DOHH2 (cell line): ENCODE results near the gene SAA2.

Experiments used
- H3F3A ChIP-seq: fragments of 200-600 bp; sonication (generic), shearing (Covaris generic); 2 replicates; pipeline ENCODE4 v1.6.0; 2016; ENCODE audit warnings: antibody characterized with exemption, mild to moderate bottlenecking; ENCODE audit not compliant: control insufficient read depth, insufficient read depth
- H3K27ac ChIP-seq: fragments of 200-600 bp; sonication (generic); 2 replicates; pipeline ENCODE4 v1.5.1; 2014; ENCODE audit warnings: low read depth, mild to moderate bottlenecking, low read length, moderate library complexity
- H3K27me3 ChIP-seq: fragments of 200-600 bp; sonication (generic); 2 replicates; pipeline ENCODE4 v1.6.1; 2014; ENCODE audit warnings: mild to moderate bottlenecking, low read length, mixed read lengths; ENCODE audit not compliant: control insufficient read depth
- H3K36me3 ChIP-seq: fragments of 200-600 bp; sonication (generic); 2 replicates; pipeline ENCODE4 v1.6.1; 2014; ENCODE audit warnings: mild to moderate bottlenecking, low read length, moderate library complexity, mixed read lengths; ENCODE audit not compliant: control insufficient read depth
- H3K4me1 ChIP-seq: fragments of 200-600 bp; sonication (generic); 2 replicates; pipeline ENCODE4 v1.6.1; 2014; ENCODE audit warnings: mild to moderate bottlenecking, low read length, mixed read lengths; ENCODE audit not compliant: control insufficient read depth
- H3K4me2 ChIP-seq: fragments of 200-600 bp; sonication (generic); 2 replicates; pipeline ENCODE4 v1.6.0; 2014; ENCODE audit warnings: mild to moderate bottlenecking, low read length, moderate library complexity
- H3K4me3 ChIP-seq: fragments of 200-600 bp; sonication (generic); 2 replicates; pipeline ENCODE4 v1.5.1; 2014; ENCODE audit warnings: mild to moderate bottlenecking, low read length, mixed read lengths
- H3K79me2 ChIP-seq: fragments of 200-600 bp; sonication (generic); 2 replicates; pipeline ENCODE4 v1.6.1; 2014; ENCODE audit warnings: mild to moderate bottlenecking, low read length, mixed read lengths; ENCODE audit not compliant: control insufficient read depth
- H3K9me2 ChIP-seq: fragments of 200-600 bp; sonication (generic); replicated peaks from 2 replicates; pipeline ENCODE4 v1.6.1; 2014; ENCODE audit warnings: mild to moderate bottlenecking, low read length, mixed read lengths; ENCODE audit not compliant: control insufficient read depth
- H3K9me3 ChIP-seq: fragments of 200-600 bp; sonication (generic); 2 replicates; pipeline ENCODE4 v1.6.1; 2014; ENCODE audit warnings: antibody characterized with exemption, low read length, mixed read lengths; ENCODE audit not compliant: control insufficient read depth, insufficient read depth
- H4K20me1 ChIP-seq: fragments of 200-600 bp; sonication (generic); 2 replicates; pipeline ENCODE4 v1.6.0; 2014; ENCODE audit warnings: low read depth, mild to moderate bottlenecking, antibody characterized with exemption, low read length, moderate library complexity; ENCODE audit not compliant: control insufficient read depth, insufficient read depth
- EZH2phosphoT487 ChIP-seq: fragments of 200-600 bp; sonication (generic); IDR thresholded peaks from 2 replicates; pipeline ENCODE4 v1.6.1; 2017; ENCODE audit warnings: borderline replicate concordance, mild to moderate bottlenecking, antibody characterized with exemption, low read length, moderate library complexity, mixed read lengths
- TF ChIP-seq, protein P1 (sequence below): fragments of 200-600 bp; sonication (generic); IDR thresholded peaks from one replicate; pipeline ENCODE4 v1.5.1; 2014; ENCODE audit warnings: antibody characterized with exemption, mild to moderate bottlenecking, low read depth, low read length; ENCODE audit not compliant: poor library complexity, severe bottlenecking

The SAA2 gene

DNA sequence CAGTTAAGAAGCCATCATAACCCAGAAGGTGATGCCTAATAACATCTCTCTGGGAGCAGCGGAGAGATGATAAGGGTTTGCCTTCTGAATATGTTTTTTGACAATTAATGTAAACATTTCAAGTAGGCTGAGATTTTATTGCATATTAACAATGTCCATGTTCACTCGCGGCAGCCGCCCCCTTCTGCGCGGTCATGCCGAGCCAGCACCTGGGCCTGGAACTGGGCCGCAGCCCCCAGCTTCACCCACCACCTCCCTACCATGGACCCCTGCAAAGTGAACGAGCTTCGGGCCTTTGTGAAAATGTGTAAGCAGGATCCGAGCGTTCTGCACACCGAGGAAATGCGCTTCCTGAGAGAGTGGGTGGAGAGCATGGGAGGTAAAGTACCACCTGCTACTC lies 13.3 kb upstream of the SAA2 start:
- no peak overlapping the region for H3K4me2 ChIP-seq
- no peaks in the 10 kb centered on the region for H3K9me3 ChIP-seq
- H3K27me3 ChIP-seq: peaks cover 26% of the 10 kb centered on the region
- H3K4me3 ChIP-seq: no peak overlapping the region
- no peaks in the 10 kb centered on the region for H4K20me1 ChIP-seq
- TF ChIP-seq, protein P1, sequence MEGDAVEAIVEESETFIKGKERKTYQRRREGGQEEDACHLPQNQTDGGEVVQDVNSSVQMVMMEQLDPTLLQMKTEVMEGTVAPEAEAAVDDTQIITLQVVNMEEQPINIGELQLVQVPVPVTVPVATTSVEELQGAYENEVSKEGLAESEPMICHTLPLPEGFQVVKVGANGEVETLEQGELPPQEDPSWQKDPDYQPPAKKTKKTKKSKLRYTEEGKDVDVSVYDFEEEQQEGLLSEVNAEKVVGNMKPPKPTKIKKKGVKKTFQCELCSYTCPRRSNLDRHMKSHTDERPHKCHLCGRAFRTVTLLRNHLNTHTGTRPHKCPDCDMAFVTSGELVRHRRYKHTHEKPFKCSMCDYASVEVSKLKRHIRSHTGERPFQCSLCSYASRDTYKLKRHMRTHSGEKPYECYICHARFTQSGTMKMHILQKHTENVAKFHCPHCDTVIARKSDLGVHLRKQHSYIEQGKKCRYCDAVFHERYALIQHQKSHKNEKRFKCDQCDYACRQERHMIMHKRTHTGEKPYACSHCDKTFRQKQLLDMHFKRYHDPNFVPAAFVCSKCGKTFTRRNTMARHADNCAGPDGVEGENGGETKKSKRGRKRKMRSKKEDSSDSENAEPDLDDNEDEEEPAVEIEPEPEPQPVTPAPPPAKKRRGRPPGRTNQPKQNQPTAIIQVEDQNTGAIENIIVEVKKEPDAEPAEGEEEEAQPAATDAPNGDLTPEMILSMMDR: no peak
- no peak for TF ChIP-seq EZH2phosphoT487
- no peaks in the 10 kb centered on the region for H3K9me2 ChIP-seq
- H3K36me3 ChIP-seq: no peaks in the 10 kb centered on the region
- no peaks in the 10 kb centered on the region for H3K4me1 ChIP-seq
- H3K79me2 ChIP-seq: no peaks in the 10 kb centered on the region
- H3K27ac ChIP-seq: no peak overlapping the region
- no peaks in the 10 kb centered on the region for H3F3A ChIP-seq

DNA sequence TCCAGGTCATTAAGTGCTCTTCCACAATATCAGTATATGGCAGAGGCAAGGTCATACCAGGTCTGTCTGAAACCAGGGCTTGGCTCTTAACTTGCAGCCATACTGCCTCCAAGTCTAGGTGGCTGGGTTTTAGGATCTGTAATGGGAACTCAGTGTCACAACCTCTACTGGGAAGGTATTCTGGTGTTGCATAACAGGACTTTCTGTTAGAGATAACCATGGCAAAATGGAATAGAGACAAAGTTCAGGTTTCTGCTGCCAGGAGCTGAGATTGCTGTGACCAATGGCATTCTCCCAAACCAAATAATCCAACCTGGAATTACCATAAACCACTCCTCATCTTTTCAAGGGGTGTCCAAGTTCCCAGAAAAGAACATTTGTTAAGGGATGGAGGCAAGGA lies 10.8 kb upstream of the SAA2 start:
- TF ChIP-seq, protein P1: no peak
- no peak for TF ChIP-seq EZH2phosphoT487

DNA sequence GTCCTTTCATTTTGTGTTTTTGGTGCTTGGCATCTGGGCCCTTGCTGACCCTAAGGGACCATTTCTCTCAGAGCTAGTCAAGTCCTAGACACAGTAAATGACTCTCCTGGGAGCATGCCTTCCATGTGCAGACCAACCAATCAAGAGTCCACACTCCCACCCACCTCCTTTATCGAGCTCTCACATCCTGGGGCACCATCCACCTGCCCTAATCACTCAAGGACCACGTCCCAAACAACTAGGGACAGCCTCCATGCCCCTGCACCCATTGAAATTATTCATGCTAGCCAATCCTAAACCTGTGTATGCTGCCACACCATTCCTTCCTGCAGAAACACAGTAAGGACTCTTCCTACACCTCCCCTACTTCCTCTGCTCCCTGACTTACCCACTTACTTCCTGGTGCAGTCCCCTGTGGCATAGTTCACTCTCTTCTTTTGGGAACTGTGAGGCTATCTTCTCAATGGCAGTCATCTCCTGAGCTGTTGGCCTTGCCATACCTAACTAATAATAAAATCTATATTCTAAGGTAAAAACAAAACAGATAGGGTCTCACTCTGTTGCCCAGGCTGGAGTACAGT lies 6.4 kb upstream of the SAA2 start:
- H3K4me3 ChIP-seq: no peak overlapping the region
- no peaks in the 10 kb centered on the region for H3K9me3 ChIP-seq
- H3K27me3 ChIP-seq: peaks cover 11% of the 10 kb centered on the region
- H3K4me2 ChIP-seq: no peak overlapping the region
- no peak for TF ChIP-seq EZH2phosphoT487
- TF ChIP-seq, protein P1: no peak
- no peaks in the 10 kb centered on the region for H3K9me2 ChIP-seq
- no peaks in the 10 kb centered on the region for H3K79me2 ChIP-seq
- H4K20me1 ChIP-seq: no peaks in the 10 kb centered on the region
- H3F3A ChIP-seq: no peaks in the 10 kb centered on the region
- no peaks in the 10 kb centered on the region for H3K4me1 ChIP-seq
- H3K36me3 ChIP-seq: no peaks in the 10 kb centered on the region
- H3K27ac ChIP-seq: no peak overlapping the region

More for the DNA sequence above, 10.8 kb upstream of the SAA2 start:
- Histone ChIP-seq H3K79me2 (no peaks in the 10 kb centered on the region), H3K27ac (no peak overlapping the region), H3K9me2 (no peaks in the 10 kb centered on the region), H4K20me1 (no peaks in the 10 kb centered on the region), H3K9me3 (no peaks in the 10 kb centered on the region), H3K36me3 (no peaks in the 10 kb centered on the region), H3K27me3 (peaks cover 20% of the 10 kb centered on the region), H3F3A (no peaks in the 10 kb centered on the region), H3K4me1 (no peaks in the 10 kb centered on the region), H3K4me3 (no peak overlapping the region), H3K4me2 (no peak overlapping the region)

DNA sequence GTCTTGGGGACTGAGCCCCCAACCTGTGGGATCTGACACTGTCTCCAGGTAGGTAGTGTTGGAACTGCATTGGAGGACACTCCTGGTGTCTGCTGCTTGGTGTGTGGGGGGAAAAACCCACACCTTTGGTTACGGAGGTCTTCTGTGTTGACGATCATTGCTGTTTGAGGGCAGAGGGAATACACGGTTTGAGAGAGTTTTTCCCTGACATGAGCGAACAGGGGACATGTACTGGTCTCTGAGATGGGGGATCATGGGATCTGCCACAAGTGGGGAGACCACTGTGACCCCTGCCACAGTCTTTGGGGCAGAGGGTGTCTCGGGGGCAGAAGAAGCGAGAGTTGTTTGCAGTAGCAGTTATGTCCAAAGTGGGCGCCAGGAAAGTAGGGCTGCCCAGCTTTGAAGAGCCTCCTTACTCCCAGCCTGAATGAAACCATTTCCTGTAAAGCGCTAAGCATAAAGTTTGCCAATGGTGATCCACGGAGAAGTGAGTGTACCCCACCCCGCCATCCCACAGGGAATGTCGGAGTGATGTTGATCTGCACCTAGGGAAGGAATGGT lies 5.4 kb upstream of the SAA2 start:
- TF ChIP-seq, protein P1: no peak
- TF ChIP-seq EZH2phosphoT487: no peak
- H3K4me2 ChIP-seq: no peak overlapping the region
- no peaks in the 10 kb centered on the region for H3K4me1 ChIP-seq
- H4K20me1 ChIP-seq: no peaks in the 10 kb centered on the region
- H3K4me3 ChIP-seq: no peak overlapping the region
- H3K79me2 ChIP-seq: no peaks in the 10 kb centered on the region
- H3K9me2 ChIP-seq: no peaks in the 10 kb centered on the region
- H3K9me3 ChIP-seq: no peaks in the 10 kb centered on the region
- peaks cover 8% of the 10 kb centered on the region for H3K27me3 ChIP-seq
- H3F3A ChIP-seq: no peaks in the 10 kb centered on the region
- H3K36me3 ChIP-seq: no peaks in the 10 kb centered on the region
- H3K27ac ChIP-seq: no peak overlapping the region
